Parathyroid adenoma (tissue), 2 donors: ENCODE results near the gene HPCAL1.

ENCODE experiments used
- H2AFZ ChIP-seq: fragments of 300-600 bp; sonication (generic); one replicate; pipeline ENCODE4 v1.7.0; 2017; ENCODE audit warnings: antibody characterized with exemption, mild to moderate bottlenecking
- H3K27ac ChIP-seq: fragments of 300-600 bp; sonication (generic); one replicate; pipeline ENCODE4 v1.7.0; 2017
- H3K27me3 ChIP-seq: fragments of 300-600 bp; sonication (generic); one replicate; pipeline ENCODE4 v1.7.0; 2017; ENCODE audit warnings: low read length; ENCODE audit not compliant: control insufficient read depth, insufficient read depth
- H3K36me3 ChIP-seq: fragments of 300-600 bp; sonication (generic); one replicate; pipeline ENCODE4 v1.7.0; 2017; ENCODE audit warnings: low read length; ENCODE audit not compliant: control insufficient read depth, insufficient read depth
- H3K4me1 ChIP-seq: fragments of 300-600 bp; sonication (generic); one replicate; pipeline ENCODE4 v1.7.0; 2017; ENCODE audit warnings: control low read depth
- H3K4me2 ChIP-seq: fragments of 300-600 bp; sonication (generic); one replicate; pipeline ENCODE4 v1.7.0; 2017; ENCODE audit warnings: low read length
- H3K4me3 ChIP-seq: fragments of 300-600 bp; sonication (generic); one replicate; pipeline ENCODE4 v1.7.0; 2017; ENCODE audit warnings: low read depth, low read length
- H3K79me2 ChIP-seq: fragments of 300-600 bp; sonication (generic); one replicate; pipeline ENCODE4 v1.7.0; 2017; ENCODE audit warnings: control low read depth
- H3K9ac ChIP-seq: fragments of 300-600 bp; sonication (generic); one replicate; pipeline ENCODE4 v1.7.0; 2017; ENCODE audit warnings: mild to moderate bottlenecking
- H3K9me3 ChIP-seq: fragments of 300-600 bp; sonication (generic); one replicate; pipeline ENCODE4 v1.7.0; 2017; ENCODE audit warnings: low read length; ENCODE audit not compliant: control insufficient read depth
- CTCF ChIP-seq: fragments of 300-600 bp; sonication (generic); IDR thresholded peaks from one replicate; pipeline ENCODE4 v1.7.0; 2017; ENCODE audit warnings: antibody characterized with exemption, mild to moderate bottlenecking
- donor health status: primary hyperparathyroidism.

The HPCAL1 gene

GRCh38 chr2:10256031-10256514, 46.6 kb upstream of the HPCAL1 start:
- Histone ChIP-seq H3K36me3 (no peaks in the 10 kb centered on the region), H2AFZ (no peak overlapping the region), H3K4me3 (no peak overlapping the region), H3K4me1 (no peaks in the 10 kb centered on the region), H3K9ac (no peak overlapping the region), H3K27ac (no peak overlapping the region), H3K9me3 (no peaks in the 10 kb centered on the region), H3K27me3 (no peaks in the 10 kb centered on the region), H3K4me2 (no peak overlapping the region), H3K79me2 (no peaks in the 10 kb centered on the region)
- no peak for TF ChIP-seq CTCF

GRCh38 chr2:10256515-10257031, 46.1 kb upstream of the HPCAL1 start:
- no peak overlapping the region for H2AFZ ChIP-seq
- no peak overlapping the region for H3K4me2 ChIP-seq
- no peaks in the 10 kb centered on the region for H3K27me3 ChIP-seq
- no peaks in the 10 kb centered on the region for H3K9me3 ChIP-seq
- no peaks in the 10 kb centered on the region for H3K4me1 ChIP-seq
- no peak overlapping the region for H3K27ac ChIP-seq
- TF ChIP-seq CTCF = no peak
- H3K36me3 ChIP-seq = no peaks in the 10 kb centered on the region
- H3K9ac ChIP-seq = no peak overlapping the region
- H3K4me3 ChIP-seq = no peak overlapping the region
- no peaks in the 10 kb centered on the region for H3K79me2 ChIP-seq

DNA sequence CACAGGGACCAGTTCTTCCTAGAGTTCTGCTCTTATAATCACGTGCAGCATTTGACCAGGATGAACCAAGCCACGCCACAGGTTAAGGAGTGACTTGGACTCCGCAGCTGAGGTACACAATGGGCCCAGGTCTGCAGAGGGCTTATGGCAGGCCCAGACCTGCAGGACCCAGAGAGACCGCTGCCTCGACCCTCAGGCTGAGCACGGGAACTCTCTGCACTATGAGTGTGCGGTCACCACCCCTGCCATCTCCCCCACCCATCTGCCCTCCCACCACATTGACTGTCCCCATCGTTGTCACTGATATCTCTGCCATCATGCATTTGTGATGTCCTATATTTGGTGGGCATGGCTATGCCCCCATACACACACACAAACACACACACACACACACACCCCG, 45.7 kb upstream of the HPCAL1 start:
- no peak overlapping the region for H3K4me2 ChIP-seq
- H3K36me3 ChIP-seq = no peaks in the 10 kb centered on the region
- H3K9me3 ChIP-seq = no peaks in the 10 kb centered on the region
- H3K9ac ChIP-seq = no peak overlapping the region
- H3K4me1 ChIP-seq = no peaks in the 10 kb centered on the region
- no peak overlapping the region for H3K27ac ChIP-seq
- no peaks in the 10 kb centered on the region for H3K79me2 ChIP-seq
- H3K4me3 ChIP-seq = no peak overlapping the region
- TF ChIP-seq CTCF = no peak
- H3K27me3 ChIP-seq = no peaks in the 10 kb centered on the region
- H2AFZ ChIP-seq = no peak overlapping the region

DNA sequence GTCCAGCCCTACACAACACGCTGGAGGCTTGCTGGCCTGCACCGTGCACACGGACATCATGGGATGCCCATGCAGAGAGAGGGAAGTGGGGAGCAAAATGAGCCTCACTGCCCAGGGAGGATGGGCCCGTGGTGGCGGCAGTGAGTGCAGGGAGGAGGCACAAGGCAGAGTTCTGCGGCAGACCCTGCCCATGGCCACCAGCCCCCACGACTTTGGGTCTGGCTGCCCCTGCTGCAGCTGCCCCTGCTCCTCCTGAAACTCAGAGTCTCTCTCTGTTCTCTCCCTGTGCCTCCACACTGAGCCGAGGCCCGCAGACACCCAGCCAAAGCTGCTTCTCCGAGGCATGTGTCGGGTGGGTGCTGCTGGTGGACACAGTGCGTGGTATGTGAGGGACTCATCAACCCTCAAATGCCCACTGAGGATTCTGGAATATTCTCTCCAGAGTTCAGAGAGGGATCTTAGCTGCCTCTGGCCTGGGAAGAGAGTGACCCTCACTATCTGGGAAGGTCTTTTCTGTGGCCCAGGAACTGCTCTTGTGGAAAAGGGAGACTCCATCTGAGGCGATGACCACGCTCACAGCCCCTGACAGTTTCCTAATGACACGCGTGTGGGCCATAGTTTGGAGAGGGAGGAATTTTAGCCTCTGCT, 45.1 kb upstream of the HPCAL1 start:
- no peaks in the 10 kb centered on the region for H3K36me3 ChIP-seq
- no peak for TF ChIP-seq CTCF
- H2AFZ ChIP-seq = no peak overlapping the region
- no peak overlapping the region for H3K27ac ChIP-seq
- H3K4me3 ChIP-seq = no peak overlapping the region
- no peak overlapping the region for H3K4me2 ChIP-seq
- no peaks in the 10 kb centered on the region for H3K79me2 ChIP-seq
- no peaks in the 10 kb centered on the region for H3K9me3 ChIP-seq
- H3K4me1 ChIP-seq = no peaks in the 10 kb centered on the region
- no peak overlapping the region for H3K9ac ChIP-seq
- no peaks in the 10 kb centered on the region for H3K27me3 ChIP-seq

GRCh38 chr2:10258326-10258725, 44.4 kb upstream of the HPCAL1 start:
- H2AFZ ChIP-seq = no peak overlapping the region
- H3K36me3 ChIP-seq = no peaks in the 10 kb centered on the region
- no peaks in the 10 kb centered on the region for H3K79me2 ChIP-seq
- no peak overlapping the region for H3K9ac ChIP-seq
- H3K27ac ChIP-seq = no peak overlapping the region
- H3K4me1 ChIP-seq = no peaks in the 10 kb centered on the region
- no peaks in the 10 kb centered on the region for H3K9me3 ChIP-seq
- H3K4me3 ChIP-seq = no peak overlapping the region
- no peak overlapping the region for H3K4me2 ChIP-seq
- no peaks in the 10 kb centered on the region for H3K27me3 ChIP-seq
- TF ChIP-seq CTCF = no peak
